ENCODE measurements around the gene ADAMTSL2.

ADAMTSL2 gene

GRCh38 chr9:133534346-133535291, at the start of gene ADAMTSL2:
ADAMTSL2 (plus strand) TSS chr9:133534704; CDS start chr9:133536713, 2,009 bp downstream.
- TF ChIP-seq GATA2 (IDR thresholded peaks at IDR 0.05; ENCODE audit: low read depth, low read length) (no peak), GATA3 (IDR thresholded peaks at IDR 0.05; ENCODE audit: low read depth, low read length) (no peak)

- no peak for TF ChIP-seq GATA3 (IDR thresholded peaks at IDR 0.05; ENCODE audit: low read depth, low read length)
- TF ChIP-seq GATA2 (IDR thresholded peaks at IDR 0.05; ENCODE audit: low read depth, low read length): no peak
Observed at GRCh38 chr9:133485531-133486260, 48.8 kb upstream of the ADAMTSL2 start.

- TF ChIP-seq GATA3 (IDR thresholded peaks at IDR 0.05; ENCODE audit: low read depth, low read length) (no peak), GATA2 (IDR thresholded peaks at IDR 0.05; ENCODE audit: low read depth, low read length) (no peak)
Observed at GRCh38 chr9:133487331-133487725, 47.2 kb upstream of the ADAMTSL2 start.

- TF ChIP-seq GATA3 (IDR thresholded peaks at IDR 0.05; ENCODE audit: low read depth, low read length): no peak
- no peak for TF ChIP-seq GATA2 (IDR thresholded peaks at IDR 0.05; ENCODE audit: low read depth, low read length)
Observed at GRCh38 chr9:133488686-133489252, 45.7 kb upstream of the ADAMTSL2 start.

GRCh38 chr9:133489253-133490190, 45.0 kb upstream of the ADAMTSL2 start:
- TF ChIP-seq GATA2 (IDR thresholded peaks at IDR 0.05; ENCODE audit: low read depth, low read length) (no peak), GATA3 (IDR thresholded peaks at IDR 0.05; ENCODE audit: low read depth, low read length) (no peak)

GRCh38 chr9:133490201-133490681, 44.3 kb upstream of the ADAMTSL2 start:
- no peak for TF ChIP-seq GATA3 (IDR thresholded peaks at IDR 0.05; ENCODE audit: low read depth, low read length)

- TF ChIP-seq GATA3 (IDR thresholded peaks at IDR 0.05; ENCODE audit: low read depth, low read length) (no peak), GATA2 (IDR thresholded peaks at IDR 0.05; ENCODE audit: low read depth, low read length) (no peak)
Observed at GRCh38 chr9:133490865-133491655, 43.4 kb upstream of the ADAMTSL2 start.

- TF ChIP-seq GATA3 (IDR thresholded peaks at IDR 0.05; ENCODE audit: low read depth, low read length): no peak
- no peak for TF ChIP-seq GATA2 (IDR thresholded peaks at IDR 0.05; ENCODE audit: low read depth, low read length)
Observed at GRCh38 chr9:133491656-133491925, 42.9 kb upstream of the ADAMTSL2 start.

GRCh38 chr9:133492061-133493021, 42.2 kb upstream of the ADAMTSL2 start:
- TF ChIP-seq GATA3 (IDR thresholded peaks at IDR 0.05; ENCODE audit: low read depth, low read length): no peak
- TF ChIP-seq GATA2 (IDR thresholded peaks at IDR 0.05; ENCODE audit: low read depth, low read length): no peak

- TF ChIP-seq GATA3 (IDR thresholded peaks at IDR 0.05; ENCODE audit: low read depth, low read length) (no peak), GATA2 (IDR thresholded peaks at IDR 0.05; ENCODE audit: low read depth, low read length) (no peak)
Observed at GRCh38 chr9:133493428-133493827, 41.1 kb upstream of the ADAMTSL2 start.

GRCh38 chr9:133493845-133494540, 40.5 kb upstream of the ADAMTSL2 start:
- TF ChIP-seq GATA2 (IDR thresholded peaks at IDR 0.05; ENCODE audit: low read depth, low read length): no peak
- TF ChIP-seq GATA3 (IDR thresholded peaks at IDR 0.05; ENCODE audit: low read depth, low read length): no peak

Measured in SH-SY5Y (cell line).